ENCODE measurements around the gene DNAI2.

DNA sequence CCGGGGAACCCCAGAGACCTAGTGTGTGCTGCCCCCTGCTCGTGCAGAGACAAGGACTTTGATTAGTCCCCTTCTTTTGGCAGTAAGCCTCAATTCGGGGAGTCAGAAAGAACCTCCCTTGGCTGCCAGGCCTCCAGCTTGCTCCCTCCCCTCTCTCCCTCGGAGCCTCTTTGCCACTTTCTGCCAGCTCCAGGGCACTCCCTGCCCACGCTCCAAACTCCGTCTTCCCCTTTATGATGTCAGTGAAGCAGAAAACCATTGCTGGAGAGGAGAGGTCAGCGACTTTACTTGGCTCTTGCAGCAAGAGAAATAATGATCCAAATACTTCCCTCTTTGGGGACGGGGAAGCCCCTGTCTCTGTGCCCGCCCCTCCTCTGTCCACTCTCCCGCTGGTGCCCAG is 32.6 kb upstream of the DNAI2 start:
- TF ChIP-seq POLR2AphosphoS5 (IDR thresholded peaks at IDR 0.05) (no peak), POLR2A (IDR thresholded peaks at IDR 0.05) (no peak), EP300 (IDR thresholded peaks at IDR 0.05) (no peak)
- TF ChIP-seq, protein P1, sequence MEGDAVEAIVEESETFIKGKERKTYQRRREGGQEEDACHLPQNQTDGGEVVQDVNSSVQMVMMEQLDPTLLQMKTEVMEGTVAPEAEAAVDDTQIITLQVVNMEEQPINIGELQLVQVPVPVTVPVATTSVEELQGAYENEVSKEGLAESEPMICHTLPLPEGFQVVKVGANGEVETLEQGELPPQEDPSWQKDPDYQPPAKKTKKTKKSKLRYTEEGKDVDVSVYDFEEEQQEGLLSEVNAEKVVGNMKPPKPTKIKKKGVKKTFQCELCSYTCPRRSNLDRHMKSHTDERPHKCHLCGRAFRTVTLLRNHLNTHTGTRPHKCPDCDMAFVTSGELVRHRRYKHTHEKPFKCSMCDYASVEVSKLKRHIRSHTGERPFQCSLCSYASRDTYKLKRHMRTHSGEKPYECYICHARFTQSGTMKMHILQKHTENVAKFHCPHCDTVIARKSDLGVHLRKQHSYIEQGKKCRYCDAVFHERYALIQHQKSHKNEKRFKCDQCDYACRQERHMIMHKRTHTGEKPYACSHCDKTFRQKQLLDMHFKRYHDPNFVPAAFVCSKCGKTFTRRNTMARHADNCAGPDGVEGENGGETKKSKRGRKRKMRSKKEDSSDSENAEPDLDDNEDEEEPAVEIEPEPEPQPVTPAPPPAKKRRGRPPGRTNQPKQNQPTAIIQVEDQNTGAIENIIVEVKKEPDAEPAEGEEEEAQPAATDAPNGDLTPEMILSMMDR (IDR thresholded peaks at IDR 0.05), result no peak

Data from stomach (tissue), 4 donors.